ENCODE results near the gene SH3BP1. TPM values are rescaled to one million over a fixed set of nuclear protein-coding genes. Genes with fewer than 3 reads are reported as not detected.

The SH3BP1 gene
- total RNA-seq, 5 donors from 2014 or later (not counting 1 experiment from before 2014, with no cell fraction given) = 91.3 to 111 (median 93.6) TPM

DNA sequence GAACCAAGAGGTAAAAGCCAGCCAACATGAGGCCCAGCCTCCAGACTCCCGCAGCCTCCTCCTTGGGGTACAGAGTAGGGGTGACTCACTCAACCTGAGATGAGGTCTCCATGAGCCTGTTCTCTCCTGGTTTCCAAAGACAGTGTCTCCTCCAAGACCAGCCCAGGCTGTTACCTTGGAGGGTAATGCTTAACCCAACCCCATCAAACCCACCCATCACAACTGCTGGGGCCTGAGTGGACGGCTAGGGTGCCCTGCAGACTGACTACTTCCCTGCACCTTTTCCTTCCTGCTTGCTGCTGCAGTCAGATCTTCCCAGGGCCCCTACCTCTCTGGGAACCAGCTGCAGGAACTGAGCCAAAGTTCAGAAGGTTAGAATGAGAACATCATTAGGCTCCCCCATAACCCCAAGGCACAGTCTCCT, 41.5 kb downstream of the SH3BP1 start:
- Histone ChIP-seq H3K4me1 (ENCODE audit: control insufficient read depth in 1 of 2, extremely low read depth in 1 of 2, insufficient read depth in 2 of 2, low read length in 2 of 2) (peaks cover 8 to 43% of the 10 kb centered on the region in 2 experiments), H3K27me3 (replicated peaks in 1 of 2; ENCODE audit: control insufficient read depth in 2 of 2, extremely low read depth in 1 of 2, insufficient read depth in 2 of 2, low read length in 1 of 2) (no peaks in the 10 kb centered on the region), H3K27ac (ENCODE audit: low read length) (no peak overlapping the region), H3K4me3 (ENCODE audit: control insufficient read depth in 1 of 2, extremely low read depth in 1 of 2, low read length in 1 of 2) (no peak overlapping the region), H3K36me3 (ENCODE audit: control insufficient read depth in 2 of 2, extremely low read depth in 1 of 2, insufficient read depth in 1 of 2, low read length in 1 of 2) (no peaks in the 10 kb centered on the region), H3K9me3 (no peaks in the 10 kb centered on the region)
- H3K36me3 Mint-ChIP-seq = peaks cover 2% of the 10 kb centered on the region
- DNase-seq = no peak
- ATAC-seq (replicated peaks in 1 of 4) = no peak
- no peaks in the 10 kb centered on the region for H3K9me3 Mint-ChIP-seq
- peaks cover 22 to 33% (median 29%) of the 10 kb centered on the region in 3 donors for H3K4me1 Mint-ChIP-seq
- CTCF ChIA-PET = interaction anchor here in 1 of 2 donors (0.5 to 8.6 kb wide), 6 partner anchors 10 to 68 kb away, joined by 3 to 61 read pairs (median 6); partner anchors contain the start of gene PDXP
- 100% methylated on average over 1 of the region's 2 CpGs for WGBS (ENCODE audit: insufficient coverage)
- H3K27ac Mint-ChIP-seq = peak overlapping the region in 1 of 2 donors; percentile 72
- POLR2A ChIA-PET = interaction anchor here in 1 of 2 donors (1.2 kb wide), 1 partner anchor 38 kb away, joined by 3 read pairs; no protein-coding TSS in a partner anchor
- H3K27me3 Mint-ChIP-seq = no peaks in the 10 kb centered on the region
- H3K4me3 Mint-ChIP-seq = no peak overlapping the region

DNA sequence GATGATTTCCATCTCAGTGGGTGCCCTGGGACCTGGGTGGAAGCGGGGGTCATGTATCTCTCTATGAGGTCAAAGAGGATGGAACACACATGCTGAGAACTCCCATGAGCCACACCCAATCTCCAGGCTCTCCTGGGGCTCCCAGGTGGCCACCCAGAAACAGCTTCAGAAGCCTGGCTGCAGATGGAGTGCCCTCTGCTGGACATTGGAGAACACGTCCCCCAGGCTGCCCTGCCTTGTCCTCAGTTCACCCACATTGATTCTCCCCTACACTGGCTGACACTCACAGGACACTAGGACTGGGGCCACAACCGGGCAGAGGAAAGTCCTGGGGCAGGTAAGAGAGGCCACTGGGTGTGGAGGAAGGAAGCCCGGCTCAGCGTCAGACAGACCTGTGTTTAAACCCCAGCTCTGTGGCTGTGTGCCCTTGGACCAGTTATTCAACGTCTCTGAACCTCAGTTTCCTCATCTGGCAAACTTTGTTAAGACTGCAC, 42.1 kb downstream of the SH3BP1 start:
- CTCF ChIA-PET = interaction anchor here (0.5 to 8.6 kb wide), 9 partner anchors 11 to 75 kb away, joined by 3 to 61 read pairs (median 6); partner anchors contain the start of gene PDXP (in 1 of the 2)

DNA sequence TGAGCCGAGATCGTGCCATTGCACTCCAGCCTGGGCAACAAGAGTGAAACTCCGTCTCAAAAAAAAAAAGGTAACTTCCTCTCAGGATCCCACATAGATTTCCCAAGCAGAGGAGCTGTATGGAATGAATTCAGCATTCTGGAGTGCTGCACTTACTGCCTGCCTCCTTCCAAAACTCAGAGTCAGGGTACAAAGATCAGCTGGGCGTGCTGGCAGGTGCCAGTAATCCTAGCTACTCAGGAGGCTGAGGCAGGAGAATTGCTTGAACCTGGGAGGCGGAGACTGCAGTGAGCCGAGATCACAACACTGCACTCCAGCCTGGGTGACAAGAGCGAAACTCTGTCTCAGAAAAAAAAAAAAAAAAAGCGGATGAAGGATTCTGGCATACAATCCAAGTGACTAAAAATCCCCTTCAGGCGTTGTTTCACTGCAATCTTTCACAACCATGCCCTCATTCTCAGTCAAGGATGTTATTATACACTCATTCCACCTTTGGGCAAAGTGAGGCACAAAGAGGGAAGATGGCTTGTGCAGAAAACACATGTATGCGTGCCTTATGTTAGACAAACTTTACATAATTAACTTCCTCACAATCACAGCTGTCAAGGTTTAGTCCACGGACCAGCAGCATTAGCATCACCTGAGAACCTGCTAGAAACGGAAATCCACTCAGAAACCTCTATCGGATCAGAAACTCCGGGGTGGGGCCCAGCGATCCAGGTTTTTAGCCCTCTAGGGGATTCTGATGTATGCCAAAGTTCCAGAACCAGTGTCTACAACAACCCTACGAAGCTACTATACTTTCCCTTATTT, 45.5 kb downstream of the SH3BP1 start:
- ATAC-seq (replicated peaks in 1 of 4) (no peak), DNase-seq (no peak)
- Mint-ChIP-seq H3K27ac (no peak overlapping the region), H3K4me1 (peaks cover 35 to 36% (median 35%) of the 10 kb centered on the region in 3 donors), H3K9me3 (no peaks in the 10 kb centered on the region), H3K36me3 (peaks cover 12% of the 10 kb centered on the region), H3K4me3 (peak overlapping the region in 2 of 3 donors; percentile 94 to 96), H3K27me3 (no peaks in the 10 kb centered on the region)
- 84% methylated on average over 6 of the region's 16 CpGs for WGBS (ENCODE audit: insufficient coverage)
- H3K27ac ChIP-seq (ENCODE audit: low read length) = no peak overlapping the region
- no peaks in the 10 kb centered on the region for H3K27me3 ChIP-seq (replicated peaks in 1 of 2; ENCODE audit: control insufficient read depth in 2 of 2, extremely low read depth in 1 of 2, insufficient read depth in 2 of 2, low read length in 1 of 2)
- POLR2A ChIA-PET = interaction anchor here in 1 of 2 donors (0.7 kb wide), 1 partner anchor 17 kb away, joined by 9 read pairs; no protein-coding TSS in a partner anchor
- no peaks in the 10 kb centered on the region for H3K9me3 ChIP-seq
- peaks cover 11 to 47% of the 10 kb centered on the region in 2 experiments for H3K4me1 ChIP-seq (ENCODE audit: control insufficient read depth in 1 of 2, extremely low read depth in 1 of 2, insufficient read depth in 2 of 2, low read length in 2 of 2)
- H3K36me3 ChIP-seq (ENCODE audit: control insufficient read depth in 2 of 2, extremely low read depth in 1 of 2, insufficient read depth in 1 of 2, low read length in 1 of 2) = peaks cover 5 to 17% of the 10 kb centered on the region in 2 donors
- CTCF ChIA-PET = interaction anchor here (0.6 to 1.3 kb wide), 5 partner anchors 9 to 76 kb away, joined by 3 to 9 read pairs (median 3); partner anchors contain the start of genes GGA1 (in 1 of the 2) and PDXP (in 1 of the 2)
- no peak overlapping the region for H3K4me3 ChIP-seq (ENCODE audit: control insufficient read depth in 1 of 2, extremely low read depth in 1 of 2, low read length in 1 of 2)

More for the DNA sequence above, 42.1 kb downstream of the SH3BP1 start:
- H3K27me3 ChIP-seq (replicated peaks in 1 of 2; ENCODE audit: control insufficient read depth in 2 of 2, extremely low read depth in 1 of 2, insufficient read depth in 2 of 2, low read length in 1 of 2) = no peaks in the 10 kb centered on the region
- Mint-ChIP-seq H3K9me3 (no peaks in the 10 kb centered on the region), H3K27ac (peak overlapping the region; percentile 55 to 72), H3K4me3 (no peak overlapping the region), H3K27me3 (no peaks in the 10 kb centered on the region), H3K4me1 (peaks cover 27 to 39% (median 31%) of the 10 kb centered on the region in 3 donors), H3K36me3 (peaks cover 3% of the 10 kb centered on the region)
- ATAC-seq (replicated peaks in 1 of 4) (no peak), DNase-seq (peak; percentile 31 to 86 (median 61))
- POLR2A ChIA-PET = interaction anchor here in 1 of 2 donors (1.2 kb wide), 1 partner anchor 39 kb away, joined by 3 read pairs; no protein-coding TSS in a partner anchor
- H3K4me3 ChIP-seq (ENCODE audit: control insufficient read depth in 1 of 2, extremely low read depth in 1 of 2, low read length in 1 of 2) = no peak overlapping the region
- peaks cover 6 to 41% of the 10 kb centered on the region in 2 experiments for H3K4me1 ChIP-seq (ENCODE audit: control insufficient read depth in 1 of 2, extremely low read depth in 1 of 2, insufficient read depth in 2 of 2, low read length in 2 of 2)
- H3K9me3 ChIP-seq = no peaks in the 10 kb centered on the region
- H3K27ac ChIP-seq (ENCODE audit: low read length) = no peak overlapping the region
- 31% methylated on average over 3 of the region's 6 CpGs for WGBS (ENCODE audit: insufficient coverage)
- H3K36me3 ChIP-seq (ENCODE audit: control insufficient read depth in 2 of 2, extremely low read depth in 1 of 2, insufficient read depth in 1 of 2, low read length in 1 of 2) = no peaks in the 10 kb centered on the region

GRCh38 chr22:37686002-37686982, 46.8 kb downstream of the SH3BP1 start, which contains the start of gene NOL12:
Gene NOL12 (plus strand): TSS chr22:37686343. CDS start chr22:37686393, 50 bp downstream.
- peaks cover 32 to 33% (median 33%) of the 10 kb centered on the region in 3 donors for H3K4me1 Mint-ChIP-seq

DNA sequence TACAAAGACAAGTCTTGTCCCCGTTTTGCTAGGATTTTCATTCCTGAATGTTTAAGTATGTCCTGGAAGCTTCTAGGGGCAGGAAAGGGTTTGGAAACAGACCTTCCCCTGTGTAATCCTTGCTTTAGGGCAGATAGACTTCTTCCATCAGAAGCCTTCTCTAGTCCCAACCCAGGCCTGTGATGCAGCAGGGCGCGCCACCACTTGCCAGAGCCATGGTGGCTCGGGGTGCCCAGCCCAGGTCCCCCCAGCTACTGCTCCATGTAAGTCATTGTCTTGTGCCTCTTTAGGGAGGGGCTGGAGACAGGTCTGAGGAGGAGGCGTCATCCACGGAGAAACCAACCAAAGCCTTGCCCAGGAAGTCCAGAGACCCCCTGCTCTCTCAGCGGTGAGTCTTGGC, 50.9 kb downstream of the SH3BP1 start:
- Mint-ChIP-seq H3K27ac (no peak overlapping the region), H3K9me3 (no peaks in the 10 kb centered on the region), H3K4me1 (peaks cover 27 to 29% (median 28%) of the 10 kb centered on the region in 3 donors), H3K27me3 (no peaks in the 10 kb centered on the region), H3K4me3 (no peak overlapping the region), H3K36me3 (peaks cover 37% of the 10 kb centered on the region)
- Histone ChIP-seq H3K27me3 (replicated peaks in 1 of 2; ENCODE audit: control insufficient read depth in 2 of 2, extremely low read depth in 1 of 2, insufficient read depth in 2 of 2, low read length in 1 of 2) (no peaks in the 10 kb centered on the region), H3K36me3 (ENCODE audit: control insufficient read depth in 2 of 2, extremely low read depth in 1 of 2, insufficient read depth in 1 of 2, low read length in 1 of 2) (peaks cover 15 to 54% of the 10 kb centered on the region in 2 donors), H3K4me1 (ENCODE audit: control insufficient read depth in 1 of 2, extremely low read depth in 1 of 2, insufficient read depth in 2 of 2, low read length in 2 of 2) (peaks cover 11 to 36% of the 10 kb centered on the region in 2 experiments), H3K4me3 (ENCODE audit: control insufficient read depth in 1 of 2, extremely low read depth in 1 of 2, low read length in 1 of 2) (no peak overlapping the region), H3K27ac (ENCODE audit: low read length) (no peak overlapping the region), H3K9me3 (no peaks in the 10 kb centered on the region)
- WGBS (ENCODE audit: insufficient coverage) = 100% methylated on average over 1 of the region's 7 CpGs
- ATAC-seq (replicated peaks in 1 of 4) (no peak), DNase-seq (no peak)
- ChIA-PET CTCF (no interaction called here), POLR2A (no interaction called here)

More at GRCh38 chr22:37686002-37686982, 46.8 kb downstream of the SH3BP1 start, which contains the start of gene NOL12:
- no peaks in the 10 kb centered on the region for H3K27me3 ChIP-seq (replicated peaks in 1 of 2; ENCODE audit: control insufficient read depth in 2 of 2, extremely low read depth in 1 of 2, insufficient read depth in 2 of 2, low read length in 1 of 2)
- POLR2A ChIA-PET = interaction anchor here (0.6 to 1.0 kb wide), 2 partner anchors 9 to 13 kb away, joined by 3 read pairs; no protein-coding TSS in a partner anchor
- H3K36me3 ChIP-seq (ENCODE audit: control insufficient read depth in 2 of 2, extremely low read depth in 1 of 2, insufficient read depth in 1 of 2, low read length in 1 of 2) = peaks cover 14 to 28% of the 10 kb centered on the region in 2 donors
- Mint-ChIP-seq H3K27me3 (no peaks in the 10 kb centered on the region), H3K36me3 (peaks cover 22% of the 10 kb centered on the region), H3K9me3 (no peaks in the 10 kb centered on the region), H3K27ac (peak within 1 kb of the TSS; percentile 92 to 95), H3K4me3 (peak within 1 kb of the TSS; percentile 93 to 96 (median 94))
- peak within 1 kb of the TSS; percentile 40 for H3K27ac ChIP-seq (ENCODE audit: low read length)
- DNase-seq (peak; percentile 54 to 88 (median 69)), ATAC-seq (replicated peaks in 1 of 4) (peak; percentile 91 to 94 (median 92))
- H3K4me1 ChIP-seq (ENCODE audit: control insufficient read depth in 1 of 2, extremely low read depth in 1 of 2, insufficient read depth in 2 of 2, low read length in 2 of 2) = peaks cover 11 to 42% of the 10 kb centered on the region in 2 experiments
- H3K9me3 ChIP-seq = no peaks in the 10 kb centered on the region
- CTCF ChIA-PET = interaction anchor here (0.6 to 1.3 kb wide), 8 partner anchors 9 to 94 kb away, joined by 3 to 7 read pairs (median 4); partner anchors contain the start of genes GGA1 (in 1 of the 2) and PDXP (in 1 of the 2)
- WGBS (ENCODE audit: insufficient coverage) = under 1% methylated on average over 45 of the region's 62 CpGs
- H3K4me3 ChIP-seq (ENCODE audit: control insufficient read depth in 1 of 2, extremely low read depth in 1 of 2, low read length in 1 of 2) = peak within 1 kb of the TSS; percentile 76 to 99

All from T-cell (primary cell).